ENCODE measurements around the gene KDM2B.

GRCh38 chr12:121520586-121521086 is 60.2 kb downstream of the KDM2B start:
- no peak for TF ChIP-seq EZH2 (IDR thresholded peaks at IDR 0.05)
- no peak for TF ChIP-seq POLR2AphosphoS5 (IDR thresholded peaks at IDR 0.05; ENCODE audit: borderline replicate concordance, low read depth, low read length)
- no peak for TF ChIP-seq FOXP2 (optimal IDR thresholded peaks at IDR 0.05; ENCODE audit: control extremely low read depth, extremely low read length, insufficient read depth)

Measured in SK-N-MC (cell line).